GM10847 (cell line): ENCODE data around the gene TTC28.

Experiments used
- POLR2A ChIP-seq: IDR thresholded peaks from 2 replicates; pipeline ENCODE4 v1.6.1; 2011; ENCODE audit not compliant: insufficient read length; ENCODE audit errors: extremely low read depth

The TTC28 gene

GRCh38 chr22:28462901-28463300, 216.7 kb downstream of the TTC28 start:
- TF ChIP-seq POLR2A: no peak

- no peak for TF ChIP-seq POLR2A
These were observed 217.6 kb downstream of the TTC28 start for GRCh38 chr22:28462041-28462440.

- TF ChIP-seq POLR2A: no peak
These were observed 225.1 kb downstream of the TTC28 start for GRCh38 chr22:28454431-28455064.

GRCh38 chr22:28450109-28450508, 229.5 kb downstream of the TTC28 start:
- TF ChIP-seq POLR2A: no peak

GRCh38 chr22:28449041-28449440, 230.6 kb downstream of the TTC28 start:
- no peak for TF ChIP-seq POLR2A

- no peak for TF ChIP-seq POLR2A
These were observed 231.0 kb downstream of the TTC28 start for GRCh38 chr22:28448625-28449024.

- TF ChIP-seq POLR2A: no peak
These were observed 235.0 kb downstream of the TTC28 start for GRCh38 chr22:28444659-28445058.

GRCh38 chr22:28443526-28443876, 236.1 kb downstream of the TTC28 start:
- TF ChIP-seq POLR2A: no peak

GRCh38 chr22:28442711-28443525, 236.7 kb downstream of the TTC28 start:
- no peak for TF ChIP-seq POLR2A

- no peak for TF ChIP-seq POLR2A
These were observed 237.4 kb downstream of the TTC28 start for GRCh38 chr22:28442264-28442710.

GRCh38 chr22:28441720-28442263, 237.8 kb downstream of the TTC28 start:
- no peak for TF ChIP-seq POLR2A

GRCh38 chr22:28440592-28441390, 238.8 kb downstream of the TTC28 start:
- TF ChIP-seq POLR2A: no peak

GRCh38 chr22:28438183-28438768, 241.4 kb downstream of the TTC28 start:
- TF ChIP-seq POLR2A: no peak

- no peak for TF ChIP-seq POLR2A
These were observed 243.7 kb downstream of the TTC28 start for GRCh38 chr22:28435982-28436381.

GRCh38 chr22:28435140-28435768, 244.4 kb downstream of the TTC28 start:
- no peak for TF ChIP-seq POLR2A
